Panc1 (cell line): ENCODE results near the gene CCDC187.

Source experiments
- TCF7L2 ChIP-seq: IDR thresholded peaks from 2 replicates; pipeline ENCODE4 v1.6.1; 2011; ENCODE audit warnings: mild to moderate bottlenecking, low read depth, low read length, inconsistent platforms
- TF ChIP-seq, protein P1 (sequence below): fragments of 450-650 bp; IDR thresholded peaks from 2 replicates; pipeline ENCODE4 v1.5.1; 2017; ENCODE audit warnings: mild to moderate bottlenecking
- TF ChIP-seq, protein P2 (sequence below), 2 experiments: IDR thresholded peaks; 2 replicates each; pipeline ENCODE4 v1.6.1; 2011 to 2012; ENCODE audit warnings: low read depth in 2 of 2, control low read depth in 1 of 2, low read length in 1 of 2, mild to moderate bottlenecking in 1 of 2, moderate library complexity in 1 of 2; ENCODE audit not compliant: insufficient read depth in 1 of 2

- TF ChIP-seq, protein P1, sequence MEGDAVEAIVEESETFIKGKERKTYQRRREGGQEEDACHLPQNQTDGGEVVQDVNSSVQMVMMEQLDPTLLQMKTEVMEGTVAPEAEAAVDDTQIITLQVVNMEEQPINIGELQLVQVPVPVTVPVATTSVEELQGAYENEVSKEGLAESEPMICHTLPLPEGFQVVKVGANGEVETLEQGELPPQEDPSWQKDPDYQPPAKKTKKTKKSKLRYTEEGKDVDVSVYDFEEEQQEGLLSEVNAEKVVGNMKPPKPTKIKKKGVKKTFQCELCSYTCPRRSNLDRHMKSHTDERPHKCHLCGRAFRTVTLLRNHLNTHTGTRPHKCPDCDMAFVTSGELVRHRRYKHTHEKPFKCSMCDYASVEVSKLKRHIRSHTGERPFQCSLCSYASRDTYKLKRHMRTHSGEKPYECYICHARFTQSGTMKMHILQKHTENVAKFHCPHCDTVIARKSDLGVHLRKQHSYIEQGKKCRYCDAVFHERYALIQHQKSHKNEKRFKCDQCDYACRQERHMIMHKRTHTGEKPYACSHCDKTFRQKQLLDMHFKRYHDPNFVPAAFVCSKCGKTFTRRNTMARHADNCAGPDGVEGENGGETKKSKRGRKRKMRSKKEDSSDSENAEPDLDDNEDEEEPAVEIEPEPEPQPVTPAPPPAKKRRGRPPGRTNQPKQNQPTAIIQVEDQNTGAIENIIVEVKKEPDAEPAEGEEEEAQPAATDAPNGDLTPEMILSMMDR: no peak
- no peak for TF ChIP-seq TCF7L2
- TF ChIP-seq, protein P2, sequence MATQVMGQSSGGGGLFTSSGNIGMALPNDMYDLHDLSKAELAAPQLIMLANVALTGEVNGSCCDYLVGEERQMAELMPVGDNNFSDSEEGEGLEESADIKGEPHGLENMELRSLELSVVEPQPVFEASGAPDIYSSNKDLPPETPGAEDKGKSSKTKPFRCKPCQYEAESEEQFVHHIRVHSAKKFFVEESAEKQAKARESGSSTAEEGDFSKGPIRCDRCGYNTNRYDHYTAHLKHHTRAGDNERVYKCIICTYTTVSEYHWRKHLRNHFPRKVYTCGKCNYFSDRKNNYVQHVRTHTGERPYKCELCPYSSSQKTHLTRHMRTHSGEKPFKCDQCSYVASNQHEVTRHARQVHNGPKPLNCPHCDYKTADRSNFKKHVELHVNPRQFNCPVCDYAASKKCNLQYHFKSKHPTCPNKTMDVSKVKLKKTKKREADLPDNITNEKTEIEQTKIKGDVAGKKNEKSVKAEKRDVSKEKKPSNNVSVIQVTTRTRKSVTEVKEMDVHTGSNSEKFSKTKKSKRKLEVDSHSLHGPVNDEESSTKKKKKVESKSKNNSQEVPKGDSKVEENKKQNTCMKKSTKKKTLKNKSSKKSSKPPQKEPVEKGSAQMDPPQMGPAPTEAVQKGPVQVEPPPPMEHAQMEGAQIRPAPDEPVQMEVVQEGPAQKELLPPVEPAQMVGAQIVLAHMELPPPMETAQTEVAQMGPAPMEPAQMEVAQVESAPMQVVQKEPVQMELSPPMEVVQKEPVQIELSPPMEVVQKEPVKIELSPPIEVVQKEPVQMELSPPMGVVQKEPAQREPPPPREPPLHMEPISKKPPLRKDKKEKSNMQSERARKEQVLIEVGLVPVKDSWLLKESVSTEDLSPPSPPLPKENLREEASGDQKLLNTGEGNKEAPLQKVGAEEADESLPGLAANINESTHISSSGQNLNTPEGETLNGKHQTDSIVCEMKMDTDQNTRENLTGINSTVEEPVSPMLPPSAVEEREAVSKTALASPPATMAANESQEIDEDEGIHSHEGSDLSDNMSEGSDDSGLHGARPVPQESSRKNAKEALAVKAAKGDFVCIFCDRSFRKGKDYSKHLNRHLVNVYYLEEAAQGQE (IDR thresholded peaks at IDR 0.05; ENCODE audit: insufficient read depth in 1 of 2, low read depth in 2 of 2, low read length in 1 of 2): no peak
Observed at GRCh38 chr9:136242248-136242647, 61.6 kb downstream of the CCDC187 start.
